Peyer's patch (tissue), 4 donors: Measurements from ENCODE around the gene SLC25A11.

ENCODE experiments used
- POLR2A ChIP-seq, 2 donors: fragments of 450-650 bp; IDR thresholded peaks; one replicate each; pipeline ENCODE4 v1.5.1; 2017; ENCODE audit warnings: antibody characterized with exemption in 2 of 2, mild to moderate bottlenecking in 2 of 2, moderate library complexity in 2 of 2
- TF ChIP-seq, protein P1 (sequence below), 6 experiments: fragments of 450-650 bp in 4 of 6; fragments of 200-600 bp in 2 of 6; sonication (generic) in 1 of 6; IDR thresholded peaks; one replicate each; pipeline ENCODE4 v1.5.1; 2017 to 2019; ENCODE audit warnings: antibody characterized with exemption in 6 of 6, mild to moderate bottlenecking in 3 of 6, moderate library complexity in 1 of 6

GRCh38 chr17:4891411-4892410, 48.1 kb downstream of the SLC25A11 start:
- TF ChIP-seq, protein P1, sequence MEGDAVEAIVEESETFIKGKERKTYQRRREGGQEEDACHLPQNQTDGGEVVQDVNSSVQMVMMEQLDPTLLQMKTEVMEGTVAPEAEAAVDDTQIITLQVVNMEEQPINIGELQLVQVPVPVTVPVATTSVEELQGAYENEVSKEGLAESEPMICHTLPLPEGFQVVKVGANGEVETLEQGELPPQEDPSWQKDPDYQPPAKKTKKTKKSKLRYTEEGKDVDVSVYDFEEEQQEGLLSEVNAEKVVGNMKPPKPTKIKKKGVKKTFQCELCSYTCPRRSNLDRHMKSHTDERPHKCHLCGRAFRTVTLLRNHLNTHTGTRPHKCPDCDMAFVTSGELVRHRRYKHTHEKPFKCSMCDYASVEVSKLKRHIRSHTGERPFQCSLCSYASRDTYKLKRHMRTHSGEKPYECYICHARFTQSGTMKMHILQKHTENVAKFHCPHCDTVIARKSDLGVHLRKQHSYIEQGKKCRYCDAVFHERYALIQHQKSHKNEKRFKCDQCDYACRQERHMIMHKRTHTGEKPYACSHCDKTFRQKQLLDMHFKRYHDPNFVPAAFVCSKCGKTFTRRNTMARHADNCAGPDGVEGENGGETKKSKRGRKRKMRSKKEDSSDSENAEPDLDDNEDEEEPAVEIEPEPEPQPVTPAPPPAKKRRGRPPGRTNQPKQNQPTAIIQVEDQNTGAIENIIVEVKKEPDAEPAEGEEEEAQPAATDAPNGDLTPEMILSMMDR (IDR thresholded peaks at IDR 0.05), result no peak
- TF ChIP-seq POLR2A (IDR thresholded peaks at IDR 0.05), result no peak
